Inflammatory macrophage (primary cell): ENCODE data around the gene YWHAB.
A peak's percentile ranks its signal among the peaks of the same experiment; 100 is the strongest.
"Not testable (repeated sequence)": the region's sequence is repeated elsewhere in the genome, so short reads cannot be mapped to it uniquely, and the experiment has no call there.

Experiments used
- DNase-seq, 2 donors: peaks; one replicate each; pipeline ENCODE4 v3.0.0-alpha.2; 2020 to 2022
- total RNA-seq, 18 experiments: gene quantifications; one replicate each; lab custom pipeline; 2026; ENCODE audit warnings: mixed read lengths in 6 of 18, inconsistent platforms in 2 of 18; lab: John Stamatoyannopoulos, UW

Gene YWHAB
- total RNA-seq: 208 to 492 (median 340) reads per million in 18 experiments

GRCh38 chr20:44885392-44886265 lies at the start of gene YWHAB:
Gene YWHAB, plus strand, starts transcription at chr20:44885705. Its CDS starts 15,829 bp downstream, at chr20:44901534.
- peak; percentile 96 to 98 for DNase-seq

DNA sequence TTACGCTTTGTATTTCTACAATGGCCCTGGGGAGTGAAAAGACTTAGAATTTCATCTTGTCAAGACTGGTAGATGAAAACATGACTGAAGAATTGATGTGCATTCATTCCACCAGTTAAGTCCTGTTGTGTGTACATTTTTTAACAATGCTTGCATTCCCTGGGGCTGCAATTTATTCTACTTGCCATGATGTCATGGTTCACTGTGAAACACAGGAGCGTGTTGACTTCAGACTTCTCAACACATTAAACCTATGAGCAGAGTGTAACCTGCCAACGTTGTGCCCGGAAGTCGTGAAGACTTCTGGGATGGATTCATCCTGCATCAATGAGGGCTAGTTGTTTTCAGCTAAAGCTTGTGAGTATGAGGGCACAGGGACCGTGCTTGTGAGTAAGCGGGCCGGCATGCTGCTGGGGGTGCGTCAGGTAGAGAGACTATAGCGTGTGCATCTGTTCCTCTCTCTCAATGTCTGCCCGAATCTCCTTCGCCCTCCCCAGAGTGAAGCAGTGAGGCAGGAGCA lies 48.8 kb upstream of the YWHAB start:
- no peak for DNase-seq

GRCh38 chr20:44837946-44838345 lies 47.6 kb upstream of the YWHAB start:
- no peak for DNase-seq

DNA sequence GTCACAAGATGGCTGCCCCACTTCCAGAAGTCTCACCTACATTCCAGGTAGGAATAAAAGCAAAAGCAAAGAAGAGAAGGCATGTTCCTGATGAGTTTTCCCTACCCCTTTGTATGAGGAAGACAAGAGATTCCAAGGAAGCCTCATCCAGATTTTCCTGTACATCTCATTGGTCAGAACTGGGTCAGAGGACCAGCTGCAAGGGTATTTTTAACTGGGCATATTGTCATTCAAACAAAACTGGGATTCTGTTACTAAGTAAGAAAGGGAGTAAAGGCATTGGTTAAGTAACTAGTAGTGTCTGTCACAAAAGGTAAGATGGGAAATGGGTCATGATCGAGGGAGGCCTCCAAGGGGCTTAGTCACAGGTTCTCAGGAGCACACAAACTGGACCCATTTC lies 47.0 kb upstream of the YWHAB start:
- DNase-seq: no peak

DNA sequence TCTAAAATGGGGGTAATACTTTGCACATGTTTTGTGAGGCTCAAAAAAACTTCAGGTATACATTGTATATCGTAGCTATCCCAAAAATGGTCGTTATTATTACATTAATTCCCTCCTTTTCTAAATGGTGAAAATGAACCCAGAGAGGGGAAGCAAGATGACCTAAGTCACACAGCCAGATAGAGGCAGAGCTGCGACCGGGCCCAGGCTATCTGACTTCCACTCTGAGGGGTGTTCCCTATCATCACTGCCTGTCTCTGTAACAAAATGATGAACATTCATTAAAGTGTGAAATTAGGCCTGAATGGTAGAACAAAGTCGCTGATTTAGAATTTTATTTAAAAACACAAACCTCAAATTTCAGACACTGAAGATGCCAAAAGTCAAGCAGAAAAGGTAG lies 46.0 kb upstream of the YWHAB start:
- DNase-seq: no peak

DNA sequence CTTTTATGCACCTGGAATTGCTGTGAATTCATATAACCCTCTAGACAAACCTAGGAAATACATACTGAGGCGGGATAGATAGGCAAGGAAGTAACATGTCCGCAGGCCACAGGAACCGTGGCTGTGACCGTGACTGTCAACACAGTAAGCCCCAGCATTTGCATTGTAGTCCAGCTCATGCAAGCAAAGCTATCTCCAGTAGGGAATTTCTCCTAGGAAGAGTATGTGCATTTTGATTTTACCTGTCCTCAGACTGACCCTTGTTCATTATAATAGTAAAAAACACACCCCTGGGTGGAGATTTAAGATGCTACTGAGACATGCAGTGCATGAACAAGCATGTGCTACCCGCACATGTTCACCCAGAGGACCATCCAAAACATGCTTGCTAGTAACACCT lies 44.7 kb upstream of the YWHAB start:
- DNase-seq: no peak

DNA sequence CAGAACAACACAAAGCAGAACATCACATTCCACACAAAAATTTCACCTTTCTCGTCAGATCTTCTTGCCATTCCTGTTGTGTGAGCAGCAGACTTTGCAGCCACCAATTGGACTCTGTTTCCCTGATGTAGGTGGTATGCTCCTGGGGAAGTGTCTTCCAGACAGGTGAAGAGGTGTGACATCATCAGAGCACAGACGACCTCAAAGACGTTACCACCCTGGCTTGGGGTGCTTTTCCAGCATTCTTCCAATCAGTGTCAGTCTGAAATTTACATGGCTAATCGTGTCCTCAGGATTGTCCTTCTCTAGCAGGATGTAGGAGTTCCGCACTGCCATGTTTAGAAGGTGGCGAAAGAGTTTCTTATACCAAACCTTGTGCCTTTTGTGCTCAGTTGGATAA lies 43.5 kb upstream of the YWHAB start:
- no peak for DNase-seq

- DNase-seq: no peak
Observed at GRCh38 chr20:44843876-44844275, 41.6 kb upstream of the YWHAB start.

GRCh38 chr20:44848254-44849015 lies 37.1 kb upstream of the YWHAB start:
- DNase-seq: no peak

DNA sequence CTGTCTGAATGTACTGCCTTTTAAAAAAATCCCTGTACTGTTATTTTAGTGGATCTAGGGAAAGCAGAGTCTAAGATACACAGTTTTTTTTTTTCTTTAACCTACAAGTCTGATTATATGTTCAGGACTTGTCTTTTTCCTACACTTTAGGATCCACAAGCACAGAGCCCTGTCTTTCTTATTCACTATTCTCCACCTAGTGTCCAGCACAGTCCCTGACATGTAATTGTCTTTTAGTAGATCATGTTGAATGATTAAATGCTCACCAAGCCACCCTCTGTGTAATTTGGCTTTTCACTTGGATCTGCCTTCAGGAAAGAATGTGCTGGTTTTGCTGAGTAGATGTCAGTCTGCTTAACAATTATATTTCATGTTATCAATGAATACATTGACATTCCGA lies 35.8 kb upstream of the YWHAB start:
- DNase-seq: no peak

DNA sequence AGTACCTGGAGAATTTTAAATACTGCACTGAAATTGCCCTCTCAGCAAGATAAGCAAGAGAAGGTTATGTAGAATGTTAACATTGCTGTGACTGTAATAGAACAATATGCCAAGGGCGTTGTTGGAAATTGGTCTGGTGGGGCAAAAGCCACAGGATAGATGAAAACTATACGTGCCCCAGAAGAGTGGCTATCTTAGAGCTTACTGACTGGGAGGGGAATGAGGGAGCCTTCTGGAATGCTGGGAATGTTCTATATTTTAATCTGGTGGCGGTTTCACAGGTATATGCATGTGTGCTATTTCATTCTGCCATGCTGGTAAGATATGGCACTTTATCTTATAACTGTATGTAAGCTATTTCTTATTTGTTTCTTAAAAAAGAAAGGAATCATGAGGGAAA lies 35.2 kb upstream of the YWHAB start:
- no peak for DNase-seq

DNA sequence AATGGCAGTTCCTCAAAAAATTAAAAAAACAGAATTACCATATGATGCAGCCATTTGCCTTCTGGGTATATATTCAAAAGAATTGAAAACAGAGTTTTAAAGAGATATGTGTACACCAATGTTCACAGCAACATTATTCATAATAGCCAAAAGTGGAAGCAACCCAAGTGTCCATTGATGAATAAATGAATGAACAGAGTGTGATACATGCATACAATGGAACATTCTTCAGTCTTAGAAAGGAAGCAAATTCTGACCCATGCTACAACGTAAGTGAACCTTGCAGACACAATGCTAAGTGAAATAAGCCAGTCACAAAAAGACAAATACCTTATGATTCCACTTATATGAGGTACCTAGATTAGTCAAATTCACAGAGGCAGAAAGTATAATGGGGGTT lies 34.7 kb upstream of the YWHAB start:
- DNase-seq: no peak

- no peak for DNase-seq
Observed at GRCh38 chr20:44851545-44851944, 34.0 kb upstream of the YWHAB start.

DNA sequence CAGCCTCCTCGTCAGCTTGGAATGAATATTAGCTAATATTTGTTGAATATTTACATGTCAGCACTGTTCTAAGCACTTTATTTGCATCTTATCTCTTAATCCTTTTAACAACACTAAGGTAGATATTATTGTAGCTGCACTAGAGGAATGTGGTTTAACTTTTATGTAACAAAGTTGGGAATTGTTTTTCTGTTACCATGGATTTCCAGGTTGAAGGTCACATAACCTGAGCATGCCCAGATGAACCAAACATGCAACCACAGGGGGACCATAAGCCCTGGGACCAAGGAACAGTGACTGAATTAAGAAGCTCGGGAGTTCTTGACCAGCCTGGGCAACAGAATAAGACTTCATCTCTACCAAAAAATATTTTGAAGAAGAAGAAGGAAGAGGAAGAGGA lies 29.1 kb upstream of the YWHAB start:
- DNase-seq: peak in 1 of 2 donors; percentile 4

GRCh38 chr20:44856856-44857448 lies 28.6 kb upstream of the YWHAB start:
- peak in 1 of 2 donors; percentile 14 for DNase-seq

DNA sequence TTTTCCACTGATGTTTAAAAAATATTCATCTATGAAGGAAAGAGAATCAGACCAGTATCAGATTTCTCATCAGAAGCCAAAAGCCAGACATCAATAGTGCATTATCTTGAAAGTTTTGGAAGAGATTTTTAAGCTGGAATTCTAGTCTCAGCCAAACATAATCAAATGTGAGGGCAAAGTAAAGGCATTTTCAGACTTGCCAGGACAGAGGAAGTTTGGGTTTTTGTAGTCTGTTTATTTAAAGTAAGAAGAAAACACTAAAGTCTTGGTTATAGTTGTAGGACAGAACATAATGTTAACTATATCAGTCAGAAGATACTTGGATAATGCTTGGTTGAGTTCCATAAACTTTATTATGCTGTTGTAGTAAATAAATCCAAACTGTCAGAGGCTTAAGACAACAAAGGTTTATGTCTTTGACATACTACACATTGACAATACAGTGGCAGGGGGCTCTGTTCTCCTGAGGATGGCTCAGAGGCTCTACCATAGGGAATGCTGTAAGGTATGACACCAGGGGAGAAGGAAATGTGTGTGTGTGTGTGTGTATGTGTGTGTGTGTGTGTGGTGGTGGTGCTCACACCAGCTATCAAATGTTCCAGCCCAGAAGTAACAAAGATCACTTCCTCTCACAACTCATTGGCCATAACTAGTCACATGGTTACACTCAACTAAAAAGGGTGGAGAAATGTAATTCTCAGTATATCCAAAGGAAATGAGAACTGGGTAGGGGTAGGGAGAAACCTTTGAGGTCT lies 26.7 kb upstream of the YWHAB start:
- no peak for DNase-seq

- no peak for DNase-seq
Observed at GRCh38 chr20:44861531-44862006, 23.9 kb upstream of the YWHAB start.

DNA sequence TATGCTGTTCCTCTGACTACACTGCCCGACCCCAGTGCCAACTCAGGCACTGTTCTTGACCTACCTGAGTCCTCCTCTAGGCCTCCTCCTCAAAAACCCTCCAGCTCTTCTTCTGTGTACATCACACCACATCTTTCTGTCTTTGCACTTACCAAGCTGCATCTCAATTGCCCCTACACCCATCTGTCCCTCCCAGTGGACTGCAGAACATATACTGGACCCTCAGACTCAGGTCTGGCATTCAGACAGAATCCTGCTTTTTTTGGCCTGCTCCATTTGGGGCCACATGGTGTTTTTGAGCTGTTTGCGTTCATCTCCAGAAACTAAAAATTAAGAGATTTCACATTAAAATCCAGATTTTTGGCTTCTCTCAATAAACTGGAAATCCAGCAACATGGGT lies 23.2 kb upstream of the YWHAB start:
- no peak for DNase-seq

DNA sequence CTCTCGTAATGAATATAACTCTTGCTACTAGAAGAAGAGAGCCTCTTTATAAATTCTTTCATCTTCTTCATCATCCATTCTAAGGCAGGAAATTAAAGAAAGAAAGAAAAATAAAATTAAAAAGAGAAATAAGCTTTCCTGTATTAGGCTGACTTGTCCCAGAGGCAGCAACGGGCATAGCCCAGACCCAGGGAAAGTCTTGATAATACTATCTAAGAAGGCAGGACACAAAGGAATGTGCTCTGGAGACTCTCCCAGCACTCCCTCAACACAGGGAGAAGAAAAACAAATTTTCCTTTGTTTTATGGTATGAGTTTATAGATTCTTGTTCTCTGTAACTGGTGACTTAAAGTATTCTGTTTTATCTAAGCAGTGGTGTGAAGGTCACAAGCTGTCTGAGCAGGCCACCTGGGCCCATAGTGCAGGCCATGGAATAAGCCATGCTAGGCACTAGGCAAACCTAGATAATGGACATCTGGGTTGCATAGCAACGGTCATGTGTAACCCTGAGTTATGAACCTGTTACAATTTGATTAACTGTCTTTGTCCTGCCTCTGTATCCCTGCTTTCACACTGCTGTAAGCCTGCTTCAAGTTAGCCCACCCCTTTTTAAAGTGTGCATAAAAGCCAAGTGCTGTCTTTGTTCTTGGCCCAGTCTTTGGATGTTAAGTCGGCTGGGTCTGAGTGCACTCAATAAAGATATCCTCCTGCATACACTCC lies 22.0 kb upstream of the YWHAB start:
- DNase-seq: not testable (repeated sequence)

DNA sequence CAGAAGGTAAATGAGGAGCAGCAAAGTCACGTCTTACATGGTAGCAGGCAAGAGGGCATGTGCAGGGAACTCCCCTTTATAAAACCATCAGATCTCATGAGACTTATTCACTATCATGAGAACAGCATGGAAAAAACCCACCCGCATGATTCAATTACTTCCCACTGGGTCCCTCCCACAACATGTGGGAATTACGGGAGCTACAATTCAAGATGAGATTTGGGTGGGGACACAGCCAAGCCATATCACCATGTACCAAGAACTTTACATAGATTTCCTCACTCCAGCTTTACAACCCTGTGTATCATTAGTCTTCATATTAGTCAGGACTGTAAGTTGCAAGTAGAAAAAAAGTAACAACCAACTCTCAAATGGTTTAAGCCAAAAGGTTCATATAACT lies 21.0 kb upstream of the YWHAB start:
- not testable (repeated sequence) for DNase-seq

GRCh38 chr20:44866703-44867335 lies 18.7 kb upstream of the YWHAB start:
- peak in 1 of 2 donors; percentile 4 for DNase-seq
